H9 (cell line): ENCODE data around the gene SLCO3A1. TPM values are rescaled to one million over a fixed set of nuclear protein-coding genes. Genes with fewer than 3 reads are reported as not detected.

Experiments
- DNase-seq: peaks from one replicate; pipeline ENCODE4 v3.0.0-alpha.2; 2017
- H2AFZ ChIP-seq: one replicate; pipeline ENCODE4 v1.6.1; 2013; ENCODE audit warnings: mild to moderate bottlenecking, low read length, control low read depth, moderate library complexity
- H2AK5ac ChIP-seq: 2 replicates; pipeline ENCODE4 v1.6.1; 2013; ENCODE audit warnings: low read length, control low read depth, mixed read lengths; ENCODE audit not compliant: insufficient read length
- H2BK120ac ChIP-seq: one replicate; pipeline ENCODE4 v1.6.1; 2013; ENCODE audit warnings: low read depth, mild to moderate bottlenecking, low read length, control low read depth, inconsistent platforms; ENCODE audit not compliant: poor library complexity, severe bottlenecking
- H2BK12ac ChIP-seq: 2 replicates; pipeline ENCODE4 v1.6.1; 2013; ENCODE audit warnings: low read length, control low read depth, mixed read lengths, low read depth; ENCODE audit not compliant: insufficient read length
- H2BK15ac ChIP-seq: 2 replicates; pipeline ENCODE4 v1.6.1; 2013; ENCODE audit warnings: low read depth, low read length, control low read depth
- H2BK20ac ChIP-seq: one replicate; pipeline ENCODE4 v1.6.1; 2013; ENCODE audit warnings: low read depth, mild to moderate bottlenecking, low read length, control low read depth, inconsistent platforms; ENCODE audit not compliant: poor library complexity, severe bottlenecking
- H2BK5ac ChIP-seq: 2 replicates; pipeline ENCODE4 v1.6.1; 2013; ENCODE audit warnings: low read length, control low read depth, mixed read lengths; ENCODE audit not compliant: insufficient read length
- H3K14ac ChIP-seq: 2 replicates; pipeline ENCODE4 v1.6.1; 2013; ENCODE audit warnings: low read length, control low read depth; ENCODE audit not compliant: insufficient read depth
- H3K18ac ChIP-seq: 2 replicates; pipeline ENCODE4 v1.6.1; 2013; ENCODE audit warnings: low read depth, mild to moderate bottlenecking, mixed read lengths, low read length, control low read depth; ENCODE audit not compliant: insufficient read length
- H3K23ac ChIP-seq: 2 replicates; pipeline ENCODE4 v1.6.1; 2013; ENCODE audit warnings: low read length, control low read depth, mixed read lengths, low read depth; ENCODE audit not compliant: insufficient read length
- H3K23me2 ChIP-seq: 2 replicates; pipeline ENCODE4 v1.6.1; 2013; ENCODE audit warnings: low read depth, mild to moderate bottlenecking, mixed read lengths, low read length, control low read depth; ENCODE audit not compliant: insufficient read length, poor library complexity, severe bottlenecking
- H3K27ac ChIP-seq: 2 replicates; pipeline ENCODE4 v1.5.1; 2013; ENCODE audit warnings: low read length, control low read depth, mixed read lengths, low read depth; ENCODE audit not compliant: insufficient read length
- H3K27me3 ChIP-seq: 2 replicates; pipeline ENCODE4 v1.6.1; 2013; ENCODE audit warnings: low read length, control low read depth, inconsistent platforms; ENCODE audit not compliant: insufficient read depth
- H3K4ac ChIP-seq: 2 replicates; pipeline ENCODE4 v1.6.1; 2013; ENCODE audit warnings: low read depth, mild to moderate bottlenecking, control low read depth, inconsistent platforms, low read length, moderate library complexity
- H3K4me1 ChIP-seq: 2 replicates; pipeline ENCODE4 v1.6.1; 2013; ENCODE audit warnings: low read length, control low read depth, inconsistent platforms; ENCODE audit not compliant: insufficient read depth
- H3K4me2 ChIP-seq: 2 replicates; pipeline ENCODE4 v1.6.1; 2013; ENCODE audit warnings: low read length, control low read depth, mixed read lengths; ENCODE audit not compliant: insufficient read length, insufficient read depth
- H3K56ac ChIP-seq: 2 replicates; pipeline ENCODE4 v1.6.1; 2013; ENCODE audit warnings: low read depth, mild to moderate bottlenecking, mixed read lengths, low read length, control low read depth; ENCODE audit not compliant: insufficient read length
- H3K79me1 ChIP-seq: 2 replicates; pipeline ENCODE4 v1.6.1; 2013; ENCODE audit warnings: low read depth, mild to moderate bottlenecking, moderate library complexity, low read length, control low read depth, inconsistent platforms; ENCODE audit not compliant: insufficient read depth, poor library complexity, severe bottlenecking
- H3K79me2 ChIP-seq: 2 replicates; pipeline ENCODE4 v1.6.1; 2013; ENCODE audit warnings: low read length, control low read depth, inconsistent platforms; ENCODE audit not compliant: insufficient read depth
- H3K9ac ChIP-seq: 2 replicates; pipeline ENCODE4 v1.6.1; 2013; ENCODE audit warnings: low read length, control low read depth, mixed read lengths; ENCODE audit not compliant: insufficient read length; ENCODE audit errors: extremely low read depth
- H3K9me3 ChIP-seq: one replicate; pipeline ENCODE4 v1.6.1; 2013; ENCODE audit warnings: low read depth, low read length, inconsistent platforms; ENCODE audit not compliant: control insufficient read depth
- H3T11ph ChIP-seq: one replicate; pipeline ENCODE4 v1.6.1; 2013; ENCODE audit warnings: mild to moderate bottlenecking, low read length, control low read depth, inconsistent platforms
- H4K20me1 ChIP-seq: one replicate; pipeline ENCODE4 v1.6.1; 2013; ENCODE audit not compliant: control insufficient read depth, insufficient read length, insufficient read depth
- H4K5ac ChIP-seq: 2 replicates; pipeline ENCODE4 v1.6.1; 2013; ENCODE audit warnings: low read depth, mild to moderate bottlenecking, mixed read lengths, low read length, control low read depth; ENCODE audit not compliant: insufficient read length
- H4K8ac ChIP-seq: replicated peaks from 2 replicates; pipeline ENCODE4 v1.6.1; 2013; ENCODE audit warnings: low read length, control low read depth, mixed read lengths, low read depth; ENCODE audit not compliant: insufficient read length
- H4K91ac ChIP-seq: 2 replicates; pipeline ENCODE4 v1.6.1; 2013; ENCODE audit warnings: low read depth, mild to moderate bottlenecking, moderate library complexity, mixed read lengths, low read length, control low read depth; ENCODE audit not compliant: insufficient read length
- H3K27ac Mint-ChIP-seq, 3 experiments: 2 replicates in 2 of 3; 3 replicates in 1 of 3; pipeline ENCODE4 v1.8.0; 2020 to 2021; ENCODE audit warnings: mixed read lengths in 3 of 3, mild to moderate bottlenecking in 1 of 3, moderate library complexity in 1 of 3
- H3K27me3 Mint-ChIP-seq: 2 replicates; pipeline ENCODE4 v1.8.0; 2021; ENCODE audit warnings: low read depth, mild to moderate bottlenecking, moderate library complexity, mixed read lengths
- H3K36me3 Mint-ChIP-seq, 3 experiments: 2 replicates in 2 of 3; 3 replicates in 1 of 3; pipeline ENCODE4 v1.8.0; 2020 to 2021; ENCODE audit warnings: low read depth in 3 of 3, mixed read lengths in 3 of 3; ENCODE audit not compliant: insufficient read depth in 1 of 3
- H3K4me1 Mint-ChIP-seq, 2 experiments: 2 replicates each; pipeline ENCODE4 v1.8.0; 2020; ENCODE audit warnings: mixed read lengths in 2 of 2
- H3K4me3 Mint-ChIP-seq, 2 experiments: 2 replicates in 1 of 2; 3 replicates in 1 of 2; pipeline ENCODE4 v1.8.0; 2020 to 2021; ENCODE audit warnings: mild to moderate bottlenecking in 2 of 2, mixed read lengths in 2 of 2, moderate library complexity in 1 of 2
- H3K9me3 Mint-ChIP-seq, 2 experiments: 2 replicates in 1 of 2; 3 replicates in 1 of 2; pipeline ENCODE4 v1.8.0; 2020; ENCODE audit warnings: mild to moderate bottlenecking in 2 of 2, mixed read lengths in 2 of 2, moderate library complexity in 1 of 2
- CTCF ChIP-seq: fragments of 200-600 bp; sonication (generic); conservative IDR thresholded peaks from 3 replicates; pipeline ENCODE4 v1.8.0; 2021; ENCODE audit warnings: antibody characterized with exemption, mild to moderate bottlenecking
- WGBS: extraction: QIAGEN DNeasy Blood & Tissue Kit; methylation state at CpG from one replicate; pipeline ENCODE4 v1.1.7; 2013; ENCODE audit warnings: missing lambda C conversion rate, low lambda C conversion rate, mixed read lengths; ENCODE audit not compliant: insufficient read length; ENCODE audit errors: extremely low coverage; 5-methylcytosine and 5-hydroxymethylcytosine counted together
- total RNA-seq: library from RNA; stranded (reverse); gene quantifications from 2 replicates; pipeline ENCODE4 v1.2.1, GENCODE V29; 2021

SLCO3A1 gene
- total RNA-seq, 1 experiment from 2014 or later: 9.4 TPM

- Histone ChIP-seq H2AK5ac (no peak overlapping the region), H3K18ac (no peak overlapping the region), H3K56ac (no peak overlapping the region), H2AFZ (no peak overlapping the region), H4K8ac (no peak overlapping the region), H3T11ph (no peak overlapping the region), H2BK12ac (no peak overlapping the region), H2BK120ac (no peak overlapping the region), H4K5ac (no peak overlapping the region), H3K79me1 (no peaks in the 10 kb centered on the region), H3K14ac (no peak overlapping the region; the same call in 1 of the 2 replicates), H3K23ac (no peak overlapping the region), H2BK5ac (no peak overlapping the region), H3K9ac (no peak overlapping the region), H4K91ac (no peak overlapping the region), H3K27me3 (no peaks in the 10 kb centered on the region), H3K9me3 (no peaks in the 10 kb centered on the region), H3K23me2 (no peaks in the 10 kb centered on the region), H3K4me1 (peaks cover 5% of the 10 kb centered on the region; the same call in 1 of the 2 replicates), H2BK20ac (no peak overlapping the region), H3K79me2 (no peaks in the 10 kb centered on the region), H3K27ac (no peak overlapping the region), H3K4me2 (no peak overlapping the region), H2BK15ac (no peak overlapping the region), H4K20me1 (no peaks in the 10 kb centered on the region), H3K4ac (no peak overlapping the region)
- no peak for DNase-seq
- no peak overlapping the region for H3K27ac Mint-ChIP-seq
- no CpG with 5 or more reads among the region's 4 CpGs for WGBS
- H3K4me1 Mint-ChIP-seq: peaks cover 17 to 31% of the 10 kb centered on the region in 2 experiments
- no peaks in the 10 kb centered on the region for H3K9me3 Mint-ChIP-seq
- H3K36me3 Mint-ChIP-seq: peaks cover 0 to 5% (median 4%) of the 10 kb centered on the region in 3 experiments; a peak in 2 of 7 replicates
- TF ChIP-seq CTCF: no peak
- H3K27me3 Mint-ChIP-seq: no peaks in the 10 kb centered on the region; the same call in 1 of the 2 replicates
- no peak overlapping the region for H3K4me3 Mint-ChIP-seq
Measured at GRCh38 chr15:92149029-92149428, 295.5 kb downstream of the SLCO3A1 start.
